Rectal smooth muscle tissue (tissue), 1 donor: ENCODE data around the gene DNAJC1.

Experiments used
- H3K27ac ChIP-seq: one replicate; pipeline ENCODE4 v1.7.0; 2013; ENCODE audit warnings: low read depth, low read length, inconsistent platforms
- H3K27me3 ChIP-seq: one replicate; pipeline ENCODE4 v1.7.0; 2013; ENCODE audit warnings: low read length; ENCODE audit not compliant: control insufficient read depth, insufficient read depth
- H3K36me3 ChIP-seq: one replicate; pipeline ENCODE4 v1.7.0; 2013; ENCODE audit warnings: low read length; ENCODE audit not compliant: control insufficient read depth, insufficient read depth
- H3K4me1 ChIP-seq: one replicate; pipeline ENCODE4 v1.7.0; 2013; ENCODE audit warnings: low read length; ENCODE audit not compliant: control insufficient read depth, insufficient read depth
- H3K4me3 ChIP-seq: one replicate; pipeline ENCODE4 v1.7.0; 2013; ENCODE audit warnings: low read length
- H3K9ac ChIP-seq: one replicate; pipeline ENCODE4 v1.7.0; 2013; ENCODE audit warnings: low read length

Gene DNAJC1

GRCh38 chr10:21972584-21972983 is 30.9 kb downstream of the DNAJC1 start:
- no peaks in the 10 kb centered on the region for H3K4me1 ChIP-seq
- H3K36me3 ChIP-seq, result no peaks in the 10 kb centered on the region
- no peak overlapping the region for H3K9ac ChIP-seq
- H3K27me3 ChIP-seq, result no peaks in the 10 kb centered on the region
- H3K4me3 ChIP-seq, result no peak overlapping the region
- H3K27ac ChIP-seq, result no peak overlapping the region

GRCh38 chr10:21969326-21970287 is 33.9 kb downstream of the DNAJC1 start:
- no peak overlapping the region for H3K9ac ChIP-seq
- no peak overlapping the region for H3K4me3 ChIP-seq
- no peak overlapping the region for H3K27ac ChIP-seq
- H3K4me1 ChIP-seq, result no peaks in the 10 kb centered on the region
- H3K27me3 ChIP-seq, result no peaks in the 10 kb centered on the region
- H3K36me3 ChIP-seq, result no peaks in the 10 kb centered on the region

GRCh38 chr10:21964983-21965665 is 38.4 kb downstream of the DNAJC1 start:
- Histone ChIP-seq H3K27me3 (no peaks in the 10 kb centered on the region), H3K36me3 (no peaks in the 10 kb centered on the region), H3K27ac (no peak overlapping the region), H3K4me1 (no peaks in the 10 kb centered on the region), H3K4me3 (no peak overlapping the region), H3K9ac (no peak overlapping the region)

DNA sequence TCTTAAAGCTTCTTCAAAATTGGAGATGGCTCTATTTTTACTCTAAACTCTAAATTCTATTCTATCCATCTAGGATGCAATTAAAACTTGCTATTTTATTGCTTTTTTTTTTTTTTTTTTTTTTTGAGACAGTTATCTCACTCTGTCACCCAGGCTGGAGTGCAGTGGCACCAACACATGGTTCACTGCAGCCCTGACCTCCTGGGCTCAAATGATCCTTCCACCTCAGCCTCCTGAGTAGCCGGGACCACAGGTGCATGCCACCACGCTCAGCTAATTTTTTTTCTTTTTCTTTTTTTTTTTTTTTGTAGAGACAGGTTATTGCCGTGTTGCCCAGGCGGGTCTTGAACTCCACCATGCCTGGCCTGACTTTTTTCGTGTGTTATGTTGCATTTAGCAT is 41.2 kb downstream of the DNAJC1 start:
- H3K36me3 ChIP-seq, result no peaks in the 10 kb centered on the region
- no peak overlapping the region for H3K4me3 ChIP-seq
- H3K9ac ChIP-seq, result no peak overlapping the region
- no peaks in the 10 kb centered on the region for H3K27me3 ChIP-seq
- H3K27ac ChIP-seq, result no peak overlapping the region
- no peaks in the 10 kb centered on the region for H3K4me1 ChIP-seq

GRCh38 chr10:21961847-21962246 is 41.7 kb downstream of the DNAJC1 start:
- Histone ChIP-seq H3K4me3 (no peak overlapping the region), H3K9ac (no peak overlapping the region), H3K27me3 (no peaks in the 10 kb centered on the region), H3K4me1 (no peaks in the 10 kb centered on the region), H3K36me3 (no peaks in the 10 kb centered on the region), H3K27ac (no peak overlapping the region)

DNA sequence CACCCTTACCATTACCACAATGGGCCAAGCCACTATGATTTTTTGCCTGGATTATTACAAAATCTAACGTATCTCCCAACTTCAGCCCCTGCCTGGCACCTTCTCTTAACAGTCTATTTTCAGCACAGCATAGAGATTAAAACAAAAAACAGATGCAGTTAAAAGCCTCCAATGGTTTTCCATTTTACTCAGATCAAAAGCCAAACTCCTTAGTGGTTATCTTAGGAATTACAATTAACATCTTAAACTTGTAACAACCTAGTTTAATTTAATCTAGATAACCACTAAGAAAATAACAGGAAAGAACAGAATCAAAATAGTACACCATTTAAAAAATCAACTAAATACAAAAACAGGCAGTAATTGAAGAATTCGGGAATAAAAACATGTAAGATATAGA is 43.5 kb downstream of the DNAJC1 start:
- H3K27me3 ChIP-seq, result no peaks in the 10 kb centered on the region
- no peak overlapping the region for H3K27ac ChIP-seq
- H3K4me1 ChIP-seq, result no peaks in the 10 kb centered on the region
- no peak overlapping the region for H3K4me3 ChIP-seq
- no peak overlapping the region for H3K9ac ChIP-seq
- no peaks in the 10 kb centered on the region for H3K36me3 ChIP-seq

DNA sequence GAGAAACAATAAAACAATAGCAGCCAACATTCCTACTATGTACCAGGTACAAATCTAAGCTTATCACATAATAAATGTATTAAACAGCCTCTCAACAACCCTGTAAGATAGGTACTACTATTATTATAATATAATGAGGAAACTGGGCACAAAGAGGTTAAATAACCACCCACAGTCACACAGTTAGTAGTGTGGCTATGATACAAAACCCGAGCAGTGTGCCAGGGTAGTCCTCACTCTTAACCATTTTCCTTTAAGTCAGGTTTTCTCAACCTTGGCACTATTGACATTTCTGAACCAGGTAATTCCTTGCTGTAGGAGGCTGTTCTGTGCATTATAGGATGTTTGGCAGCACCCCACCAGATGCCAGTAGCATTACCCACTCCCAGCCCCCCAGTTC is 48.8 kb downstream of the DNAJC1 start:
- no peak overlapping the region for H3K9ac ChIP-seq
- H3K4me3 ChIP-seq, result no peak overlapping the region
- H3K27me3 ChIP-seq, result no peaks in the 10 kb centered on the region
- no peaks in the 10 kb centered on the region for H3K4me1 ChIP-seq
- no peaks in the 10 kb centered on the region for H3K36me3 ChIP-seq
- H3K27ac ChIP-seq, result no peak overlapping the region

DNA sequence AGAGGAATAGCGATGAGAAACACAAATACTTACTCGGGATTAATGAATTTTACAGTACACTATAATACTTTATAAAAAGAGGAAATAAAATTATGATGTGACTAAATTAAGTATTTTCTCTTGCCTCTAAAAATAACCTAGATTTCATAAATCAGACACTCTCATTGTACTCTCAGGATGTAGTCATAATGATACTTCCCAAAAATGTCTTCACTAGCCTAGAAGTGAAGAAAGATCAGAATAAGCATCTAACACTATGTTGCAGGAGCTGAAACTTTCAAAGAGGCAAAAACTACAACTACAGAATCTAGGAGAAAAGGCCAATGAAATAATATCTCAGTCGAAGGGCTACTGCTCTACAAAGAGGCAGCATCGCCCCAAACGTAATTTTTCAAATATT is 49.4 kb downstream of the DNAJC1 start:
- Histone ChIP-seq H3K27ac (no peak overlapping the region), H3K4me1 (no peaks in the 10 kb centered on the region), H3K4me3 (no peak overlapping the region), H3K36me3 (no peaks in the 10 kb centered on the region), H3K9ac (no peak overlapping the region), H3K27me3 (no peaks in the 10 kb centered on the region)

- Histone ChIP-seq H3K27me3 (no peaks in the 10 kb centered on the region), H3K27ac (no peak overlapping the region), H3K4me1 (no peaks in the 10 kb centered on the region), H3K9ac (no peak overlapping the region), H3K36me3 (no peaks in the 10 kb centered on the region), H3K4me3 (no peak overlapping the region)
Observed at GRCh38 chr10:21953585-21954057, 49.9 kb downstream of the DNAJC1 start.

DNA sequence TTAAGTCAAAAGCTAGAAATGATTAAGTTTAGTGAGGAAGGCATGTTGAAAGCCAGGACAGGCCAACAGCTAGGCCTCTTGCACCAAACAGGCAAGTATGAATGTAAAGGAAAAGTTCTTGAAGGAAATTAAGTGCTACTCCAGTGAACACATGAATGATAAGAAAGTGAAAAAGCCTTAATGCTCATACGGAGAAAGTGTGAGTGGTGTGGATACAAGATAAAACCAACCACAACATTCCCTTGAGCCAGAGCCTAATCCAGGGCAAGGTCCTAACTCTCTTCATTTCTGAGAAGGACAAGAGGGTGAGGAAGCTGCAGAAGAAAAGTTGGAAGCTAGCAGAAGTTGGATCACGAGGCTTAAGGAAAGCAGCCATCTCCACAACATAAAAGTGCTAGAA is 53.0 kb downstream of the DNAJC1 start:
- no peak overlapping the region for H3K27ac ChIP-seq
- no peaks in the 10 kb centered on the region for H3K4me1 ChIP-seq
- H3K36me3 ChIP-seq, result no peaks in the 10 kb centered on the region
- no peak overlapping the region for H3K4me3 ChIP-seq
- no peak overlapping the region for H3K9ac ChIP-seq
- H3K27me3 ChIP-seq, result no peaks in the 10 kb centered on the region

DNA sequence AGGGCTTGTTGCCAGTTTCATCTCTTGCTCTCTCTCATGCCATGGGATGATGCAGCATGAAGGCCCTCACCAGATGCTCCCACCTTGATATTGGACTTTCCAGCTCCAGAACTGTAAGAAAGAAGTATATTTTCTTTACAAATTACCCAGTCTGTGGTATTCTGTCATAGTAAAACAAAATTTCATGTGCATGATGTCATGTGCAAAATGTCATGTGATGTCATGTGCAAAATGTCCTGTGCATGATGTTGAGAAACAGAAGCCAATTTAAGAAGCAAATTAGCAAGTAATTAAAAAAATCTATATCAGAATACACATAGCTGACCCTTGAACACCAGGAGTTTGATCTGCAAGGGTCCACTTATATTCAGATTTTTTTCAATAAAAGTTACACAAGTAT is 56.6 kb downstream of the DNAJC1 start:
- no peaks in the 10 kb centered on the region for H3K36me3 ChIP-seq
- H3K9ac ChIP-seq, result no peak overlapping the region
- no peaks in the 10 kb centered on the region for H3K4me1 ChIP-seq
- H3K27ac ChIP-seq, result no peak overlapping the region
- no peak overlapping the region for H3K4me3 ChIP-seq
- no peaks in the 10 kb centered on the region for H3K27me3 ChIP-seq

- Histone ChIP-seq H3K9ac (no peak overlapping the region), H3K4me1 (no peaks in the 10 kb centered on the region), H3K36me3 (no peaks in the 10 kb centered on the region), H3K4me3 (no peak overlapping the region), H3K27ac (no peak overlapping the region), H3K27me3 (no peaks in the 10 kb centered on the region)
Observed at GRCh38 chr10:21944727-21945386, 58.7 kb downstream of the DNAJC1 start.
